ENCODE data around the gene KNDC1.

KNDC1 gene

GRCh38 chr10:133158437-133158755 lies 1.6 kb upstream of the KNDC1 start:
- no peak for TF ChIP-seq MAX (IDR thresholded peaks at IDR 0.05; ENCODE audit: low read depth, low read length)
- no peak for TF ChIP-seq MYC (IDR thresholded peaks at IDR 0.05; ENCODE audit: low read depth, low read length)
- TF ChIP-seq CTCF (IDR thresholded peaks at IDR 0.05; ENCODE audit: low read depth, low read length), result no peak
- H3K4me3 ChIP-seq (ENCODE audit: low read depth, low read length), result no peak overlapping the region

GRCh38 chr10:133158756-133159610 lies 1.0 kb upstream of the KNDC1 start:
- no peak overlapping the region for H3K4me3 ChIP-seq (ENCODE audit: low read depth, low read length)
- TF ChIP-seq MYC (IDR thresholded peaks at IDR 0.05; ENCODE audit: low read depth, low read length), result no peak
- TF ChIP-seq MAX (IDR thresholded peaks at IDR 0.05; ENCODE audit: low read depth, low read length), result no peak
- no peak for TF ChIP-seq POLR2A (IDR thresholded peaks at IDR 0.05; ENCODE audit: extremely low read depth, insufficient read length)
- no peak for TF ChIP-seq CTCF (IDR thresholded peaks at IDR 0.05; ENCODE audit: low read depth, low read length)
- DNase-seq (ENCODE audit: low read depth), result peak; percentile 53

More at GRCh38 chr10:133158437-133158755, 1.6 kb upstream of the KNDC1 start:
- no peak for DNase-seq (ENCODE audit: low read depth)

GRCh38 chr10:133159611-133159949 lies 439 bp upstream of the KNDC1 start:
- no peak overlapping the region for H3K4me3 ChIP-seq (ENCODE audit: low read depth, low read length)
- TF ChIP-seq MYC (IDR thresholded peaks at IDR 0.05; ENCODE audit: low read depth, low read length) (no peak), CTCF (IDR thresholded peaks at IDR 0.05; ENCODE audit: low read depth, low read length) (no peak), POLR2A (IDR thresholded peaks at IDR 0.05; ENCODE audit: extremely low read depth, insufficient read length) (no peak), MAX (IDR thresholded peaks at IDR 0.05; ENCODE audit: low read depth, low read length) (no peak)
- no peak for DNase-seq (ENCODE audit: low read depth)

- no peak for TF ChIP-seq CTCF (IDR thresholded peaks at IDR 0.05; ENCODE audit: low read depth, low read length)
- no peak for TF ChIP-seq MYC (IDR thresholded peaks at IDR 0.05; ENCODE audit: low read depth, low read length)
- DNase-seq (ENCODE audit: low read depth), result peak; percentile 29
- no peak overlapping the region for H3K4me3 ChIP-seq (ENCODE audit: low read depth, low read length)
These were observed 930 bp downstream of the KNDC1 start for GRCh38 chr10:133160826-133161471.

GRCh38 chr10:133161486-133162109 lies 1.6 kb downstream of the KNDC1 start:
- peak; percentile 29 for DNase-seq (ENCODE audit: low read depth)
- H3K4me3 ChIP-seq (ENCODE audit: low read depth, low read length), result no peak overlapping the region
- no peak for TF ChIP-seq MYC (IDR thresholded peaks at IDR 0.05; ENCODE audit: low read depth, low read length)

- TF ChIP-seq POLR2A (IDR thresholded peaks at IDR 0.05; ENCODE audit: extremely low read depth, insufficient read length), result no peak
- TF ChIP-seq CTCF (IDR thresholded peaks at IDR 0.05; ENCODE audit: low read depth, low read length), result no peak
- TF ChIP-seq MYC (IDR thresholded peaks at IDR 0.05; ENCODE audit: low read depth, low read length), result no peak
- TF ChIP-seq MAX (IDR thresholded peaks at IDR 0.05; ENCODE audit: low read depth, low read length), result no peak
- no peak for DNase-seq (ENCODE audit: low read depth)
These were observed 2.3 kb downstream of the KNDC1 start for GRCh38 chr10:133162178-133162909.

More at GRCh38 chr10:133162178-133162909, 2.3 kb downstream of the KNDC1 start:
- H3K4me3 ChIP-seq (ENCODE audit: low read depth, low read length), result no peak overlapping the region

Measured in NB4 (cell line).